Right cardiac atrium (tissue), 5 donors: ENCODE results near the gene CACNA1B. TPM values are rescaled to one million over a fixed set of nuclear protein-coding genes. Genes with fewer than 3 reads are reported as not detected.
"Not testable (repeated sequence)": the region's sequence is repeated elsewhere in the genome, so short reads cannot be mapped to it uniquely, and the experiment has no call there.

Source experiments
- ATAC-seq, 2 donors: fragments of 200-7000 bp; cut with Tn5 transposase; one replicate each; pipeline versions ENCODE4 v1.8.0 to v1.9.1; 2020; ENCODE audit warnings: moderate library complexity in 2 of 2, mild to moderate bottlenecking in 1 of 2
- DNase-seq, 3 donors: peaks; one replicate each; pipeline ENCODE4 v3.0.0-alpha.2; 2020
- H3K27ac ChIP-seq: one replicate; pipeline ENCODE4 v1.5.1; 2013; ENCODE audit warnings: mild to moderate bottlenecking, low read length, control low read depth, moderate library complexity
- H3K27me3 ChIP-seq: one replicate; pipeline ENCODE4 v1.6.1; 2013; ENCODE audit not compliant: control insufficient read depth, insufficient read depth
- H3K4me1 ChIP-seq: one replicate; pipeline ENCODE4 v1.6.1; 2013; ENCODE audit warnings: low read length; ENCODE audit not compliant: control insufficient read depth, insufficient read depth
- H3K4me3 ChIP-seq: one replicate; pipeline ENCODE4 v1.5.1; 2013; ENCODE audit warnings: low read length, control low read depth
- H3K9me3 ChIP-seq: one replicate; pipeline ENCODE4 v1.6.1; 2013; ENCODE audit warnings: low read length; ENCODE audit not compliant: control insufficient read depth
- WGBS: extraction: QIAGEN DNeasy Blood & Tissue Kit; methylation state at CpG from one replicate; pipeline ENCODE4 v1.1.7; 2013; 5-methylcytosine and 5-hydroxymethylcytosine counted together
- intact Hi-C, 4 donors: fragments of 100-400 bp; cut with DNase I; formaldehyde crosslinking; loops; one replicate each; pipeline versions ENCODE4 v1.11.0 to v1.14.0; 2022 to 2023
- polyA plus RNA-seq: library from polyadenylated mRNA; stranded (reverse); fragments of 200-250 nt; gene quantifications from one replicate; pipeline ENCODE4 v1.2.3, GENCODE V29; 2013
- total RNA-seq, 4 donors: library from RNA; stranded (reverse); fragmentation: NEBNext Ultra II Directional; extraction: Animal tissue kit (Norgen Biotek cat#: 25700); gene quantifications; one replicate each; pipeline ENCODE4 v1.2.1, GENCODE V29; 2021
- donor health status: healthy with polysubstance abuse.
- donor health status: DM: no; HTN: yes; CAD: no.
- donor health status: DM: no; HTN: no; CAD: no.
- donor health status: DM: no; HTN: yes; CAD: no; lungs with severe emphysema.
- donor health status: DM: yes; HTN: yes; CAD: no.

CACNA1B gene
- total and polyA plus RNA-seq, 5 donors: 0.05 to 0.44 (median 0.09) TPM

- 94% methylated on average over 23 of the region's 23 CpGs for WGBS
Observed at GRCh38 chr9:138120072-138120471, 242.5 kb downstream of the CACNA1B start.

GRCh38 chr9:138120511-138121437 lies 243.2 kb downstream of the CACNA1B start:
- Histone ChIP-seq H3K27me3 (no peaks in the 10 kb centered on the region), H3K27ac (no peak overlapping the region), H3K4me1 (no peaks in the 10 kb centered on the region), H3K4me3 (no peak overlapping the region), H3K9me3 (no peaks in the 10 kb centered on the region)
- WGBS: 89% methylated on average over 36 of the region's 36 CpGs
- intact Hi-C loops: no loop called here
- peak in 1 of 3 donors; percentile 55 for DNase-seq
- no peak for ATAC-seq

More at GRCh38 chr9:138120072-138120471, 242.5 kb downstream of the CACNA1B start:
- Histone ChIP-seq H3K27ac (no peak overlapping the region), H3K4me3 (no peak overlapping the region), H3K27me3 (no peaks in the 10 kb centered on the region), H3K9me3 (no peaks in the 10 kb centered on the region), H3K4me1 (no peaks in the 10 kb centered on the region)
- intact Hi-C loops: no loop called here
- ATAC-seq (no peak), DNase-seq (peak in 1 of 3 donors; percentile 50)

GRCh38 chr9:138121438-138122050 lies 244.0 kb downstream of the CACNA1B start:
- Histone ChIP-seq H3K27ac (no peak overlapping the region), H3K27me3 (no peaks in the 10 kb centered on the region), H3K4me1 (no peaks in the 10 kb centered on the region), H3K9me3 (no peaks in the 10 kb centered on the region), H3K4me3 (no peak overlapping the region)
- no peak for ATAC-seq
- DNase-seq: peak in 1 of 3 donors; percentile 41
- intact Hi-C loops: no loop called here
- 91% methylated on average over 32 of the region's 32 CpGs for WGBS

- no peaks in the 10 kb centered on the region for H3K27me3 ChIP-seq
- H3K27ac ChIP-seq: no peak overlapping the region
- intact Hi-C loops: no loop called here
- WGBS: 82% methylated on average over 17 of the region's 17 CpGs
- ATAC-seq: no peak
- H3K4me1 ChIP-seq: no peaks in the 10 kb centered on the region
- DNase-seq: peak in 1 of 3 donors; percentile 11
- H3K4me3 ChIP-seq: no peak overlapping the region
- no peaks in the 10 kb centered on the region for H3K9me3 ChIP-seq
Observed at GRCh38 chr9:138122201-138122600, 244.6 kb downstream of the CACNA1B start.

- intact Hi-C loops: no loop called here
Observed at GRCh38 chr9:138122676-138123075, 245.1 kb downstream of the CACNA1B start.

GRCh38 chr9:138123086-138123485 lies 245.5 kb downstream of the CACNA1B start:
- 78% methylated on average over 7 of the region's 7 CpGs for WGBS
- ATAC-seq: no peak
- intact Hi-C loops: no loop called here
- Histone ChIP-seq H3K27ac (no peak overlapping the region), H3K27me3 (no peaks in the 10 kb centered on the region), H3K4me3 (no peak overlapping the region), H3K9me3 (no peaks in the 10 kb centered on the region), H3K4me1 (no peaks in the 10 kb centered on the region)
- DNase-seq: peak in 1 of 3 donors; percentile 1

More at GRCh38 chr9:138122676-138123075, 245.1 kb downstream of the CACNA1B start:
- DNase-seq (peak in 1 of 3 donors; percentile 2), ATAC-seq (no peak)
- no peak overlapping the region for H3K4me3 ChIP-seq
- H3K4me1 ChIP-seq: no peaks in the 10 kb centered on the region
- no peaks in the 10 kb centered on the region for H3K27me3 ChIP-seq
- WGBS: 74% methylated on average over 13 of the region's 13 CpGs
- H3K9me3 ChIP-seq: no peaks in the 10 kb centered on the region
- no peak overlapping the region for H3K27ac ChIP-seq

GRCh38 chr9:138126090-138126857 lies 248.7 kb downstream of the CACNA1B start:
- H3K4me3 ChIP-seq, H3K4me1 ChIP-seq, H3K9me3 ChIP-seq, ATAC-seq, H3K27me3 ChIP-seq, intact Hi-C loops, H3K27ac ChIP-seq: not testable (repeated sequence)
- peak in 1 of 3 donors; percentile 7 for DNase-seq
- WGBS: 68% methylated on average over 17 of the region's 42 CpGs

GRCh38 chr9:138126858-138127584 lies 249.4 kb downstream of the CACNA1B start:
- H3K4me1 ChIP-seq, H3K27me3 ChIP-seq, H3K27ac ChIP-seq, DNase-seq, H3K9me3 ChIP-seq, ATAC-seq, intact Hi-C loops, H3K4me3 ChIP-seq: not testable (repeated sequence)
- WGBS: 69% methylated on average over 22 of the region's 43 CpGs

GRCh38 chr9:138128027-138128426 lies 250.4 kb downstream of the CACNA1B start:
- H3K4me3 ChIP-seq, DNase-seq, H3K27me3 ChIP-seq, H3K9me3 ChIP-seq, H3K27ac ChIP-seq, intact Hi-C loops, ATAC-seq, H3K4me1 ChIP-seq: not testable (repeated sequence)
- 93% methylated on average over 9 of the region's 12 CpGs for WGBS

GRCh38 chr9:138129318-138129717 lies 251.7 kb downstream of the CACNA1B start:
- WGBS: 83% methylated on average over 4 of the region's 4 CpGs
- H3K4me3 ChIP-seq, H3K27me3 ChIP-seq, intact Hi-C loops, H3K9me3 ChIP-seq, DNase-seq, ATAC-seq, H3K4me1 ChIP-seq, H3K27ac ChIP-seq: not testable (repeated sequence)
